Esophagus (tissue), 2 donors: ENCODE data around the gene SLAMF8. TPM values are rescaled to one million over a fixed set of nuclear protein-coding genes. Genes with fewer than 3 reads are reported as not detected.
A peak's percentile ranks its signal among the peaks of the same experiment; 100 is the strongest.

Experiments
- H3K27ac ChIP-seq, 2 donors: one replicate each; pipeline ENCODE4 v1.5.1; 2013; ENCODE audit warnings: low read depth in 2 of 2, mild to moderate bottlenecking in 2 of 2, inconsistent platforms in 1 of 2, low read length in 1 of 2, moderate library complexity in 1 of 2
- H3K27me3 ChIP-seq, 2 donors: one replicate each; pipeline ENCODE4 v1.6.1; 2013; ENCODE audit warnings: low read length in 2 of 2, control low read depth in 1 of 2, mild to moderate bottlenecking in 1 of 2; ENCODE audit not compliant: insufficient read depth in 2 of 2, control insufficient read depth in 1 of 2
- H3K36me3 ChIP-seq, 2 donors: one replicate each; pipeline ENCODE4 v1.6.1; 2013; ENCODE audit warnings: low read length in 1 of 2; ENCODE audit not compliant: control insufficient read depth in 2 of 2, insufficient read depth in 2 of 2
- H3K4me1 ChIP-seq, 2 donors: one replicate each; pipeline ENCODE4 v1.6.1; 2013; ENCODE audit warnings: low read length in 1 of 2; ENCODE audit not compliant: control insufficient read depth in 2 of 2, insufficient read depth in 2 of 2
- H3K4me3 ChIP-seq, 2 donors: one replicate each; pipeline ENCODE4 v1.5.1; 2013; ENCODE audit warnings: low read length in 2 of 2, mild to moderate bottlenecking in 2 of 2, low read depth in 1 of 2, moderate library complexity in 1 of 2
- H3K9me3 ChIP-seq, 2 donors: one replicate each; pipeline ENCODE4 v1.6.1; 2013; ENCODE audit warnings: mild to moderate bottlenecking in 2 of 2, low read depth in 1 of 2, low read length in 1 of 2, moderate library complexity in 1 of 2; ENCODE audit not compliant: control insufficient read depth in 2 of 2, insufficient read depth in 1 of 2
- WGBS, 2 donors: extraction: QIAGEN DNeasy Blood & Tissue Kit; methylation state at CpG; one replicate each; pipeline ENCODE4 v1.1.7; 2013; 5-methylcytosine and 5-hydroxymethylcytosine counted together
- polyA plus RNA-seq, 2 donors: library from polyadenylated mRNA; stranded (reverse); fragments of 200-250 nt; gene quantifications; one replicate each; pipeline ENCODE4 v1.2.3, GENCODE V29; 2013
- donor health status: healthy with polysubstance abuse.
- donor health status: Bipolar disorder and iron deficiency.

SLAMF8 gene
- polyA plus RNA-seq, 2 donors = 0.33 to 0.81 TPM

DNA sequence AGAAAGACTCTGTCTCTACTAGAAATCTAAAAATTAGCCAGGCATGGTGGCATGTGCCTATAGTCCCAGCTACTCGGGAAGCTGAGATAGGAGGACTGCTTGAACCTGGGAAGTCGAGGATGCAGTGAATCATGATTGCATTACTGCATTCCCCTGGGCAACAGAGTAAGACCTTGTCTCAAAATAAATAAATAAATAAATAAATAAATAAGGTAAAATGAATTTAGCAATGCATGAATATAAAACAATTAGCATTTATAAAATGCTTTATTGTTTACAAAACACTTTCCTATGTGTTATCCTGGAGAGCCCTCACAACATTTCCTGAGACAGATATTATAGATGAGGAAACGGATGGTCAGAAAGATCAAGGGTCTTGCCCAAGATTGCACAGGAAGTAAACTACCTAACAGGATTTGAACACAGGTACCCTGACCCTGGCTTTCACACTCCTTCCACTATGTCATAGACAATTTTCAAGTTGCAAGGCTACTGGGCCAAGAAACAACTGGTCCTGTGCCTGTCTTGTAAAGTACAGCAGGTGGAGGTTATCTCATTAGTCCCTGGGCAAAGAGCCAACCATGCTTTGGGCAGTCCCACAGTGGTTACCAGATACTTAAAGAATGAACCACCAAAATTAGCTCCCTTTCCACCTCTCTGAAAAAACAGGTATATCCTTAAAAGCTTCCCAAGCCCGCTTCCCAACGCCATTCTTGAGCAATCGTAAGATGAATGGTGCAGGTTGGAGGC lies 51.2 kb downstream of the SLAMF8 start:
- Histone ChIP-seq H3K4me3 (no peak overlapping the region), H3K9me3 (no peaks in the 10 kb centered on the region), H3K27ac (no peak overlapping the region), H3K36me3 (no peaks in the 10 kb centered on the region), H3K27me3 (no peaks in the 10 kb centered on the region), H3K4me1 (peaks cover under 1 to 9% of the 10 kb centered on the region in 2 donors)
- 93 to 96% methylated on average over 6 of the region's 6 CpGs for WGBS, 2 donors

DNA sequence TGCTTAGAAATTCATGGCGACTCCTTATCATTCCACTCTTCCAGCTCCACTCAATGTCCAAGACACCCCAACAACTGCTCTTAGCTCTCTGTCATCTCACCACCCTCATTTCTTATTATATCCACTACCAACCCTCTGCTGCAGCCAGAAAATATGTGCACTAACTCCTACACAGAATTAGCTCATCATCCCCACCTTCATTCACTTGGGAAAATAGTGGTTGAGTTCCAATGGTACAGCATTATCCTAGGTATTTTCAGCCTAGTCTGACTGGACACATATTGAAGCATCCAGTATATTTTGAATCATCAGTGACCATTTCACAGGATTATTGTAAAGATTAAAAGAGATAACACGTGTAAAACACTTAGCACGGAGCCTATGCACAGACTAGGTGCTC lies 52.5 kb downstream of the SLAMF8 start:
- WGBS, 2 donors = 82 to 88% methylated on average over 3 of the region's 3 CpGs
- Histone ChIP-seq H3K4me1 (peaks cover 0 to 6% of the 10 kb centered on the region in 2 donors), H3K27ac (no peak overlapping the region)

DNA sequence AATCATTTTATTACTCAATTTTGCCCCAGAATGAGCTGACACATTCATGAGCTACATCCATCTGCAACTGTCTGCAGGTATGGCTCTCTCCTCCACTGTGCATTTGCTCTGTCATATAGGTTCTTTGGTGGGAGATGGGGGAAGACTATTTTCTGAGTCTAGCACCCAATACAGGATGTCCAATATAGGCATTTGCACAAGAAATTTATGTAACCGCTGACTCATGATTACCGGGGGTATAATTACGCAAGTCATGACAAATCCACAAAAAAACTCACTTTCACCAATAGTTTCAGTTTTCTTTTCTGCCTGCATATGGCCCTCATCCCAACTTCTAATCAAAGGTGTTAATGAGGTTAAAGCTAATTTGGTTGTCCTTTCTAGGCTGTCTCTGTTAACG lies 53.3 kb downstream of the SLAMF8 start:
- H3K9me3 ChIP-seq = no peaks in the 10 kb centered on the region
- H3K36me3 ChIP-seq = no peaks in the 10 kb centered on the region
- no peaks in the 10 kb centered on the region for H3K27me3 ChIP-seq
- no peak overlapping the region for H3K27ac ChIP-seq
- 51 to 64% methylated on average over 4 of the region's 4 CpGs for WGBS, 2 donors
- H3K4me1 ChIP-seq = peaks cover 0 to 6% of the 10 kb centered on the region in 2 donors
- H3K4me3 ChIP-seq = no peak overlapping the region

More for the DNA sequence above, 52.5 kb downstream of the SLAMF8 start:
- no peaks in the 10 kb centered on the region for H3K9me3 ChIP-seq
- H3K36me3 ChIP-seq = no peaks in the 10 kb centered on the region
- H3K27me3 ChIP-seq = no peaks in the 10 kb centered on the region
- no peak overlapping the region for H3K4me3 ChIP-seq

DNA sequence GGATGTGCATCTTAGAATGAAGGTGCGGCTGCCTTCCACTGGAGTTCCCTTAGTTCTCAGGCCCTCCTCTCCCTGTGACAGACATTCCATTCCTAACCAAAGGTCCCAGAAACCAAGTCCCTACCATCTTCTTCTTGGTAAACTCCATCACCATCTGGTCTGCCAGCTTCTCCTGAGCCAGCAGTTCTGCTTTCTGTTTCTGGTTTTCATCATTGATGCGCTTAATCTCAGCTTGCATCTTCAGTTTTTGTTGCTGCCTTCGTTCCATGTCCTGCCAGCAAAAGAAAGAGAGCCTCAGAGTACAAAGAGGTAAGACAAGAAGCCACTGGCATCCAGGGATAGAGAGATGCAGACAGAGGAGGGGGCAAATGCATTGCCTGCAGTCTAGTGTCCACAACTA lies 53.8 kb downstream of the SLAMF8 start:
- H3K9me3 ChIP-seq = no peaks in the 10 kb centered on the region
- peaks cover 0 to 6% of the 10 kb centered on the region in 2 donors for H3K4me1 ChIP-seq
- H3K27me3 ChIP-seq = no peaks in the 10 kb centered on the region
- no peak overlapping the region for H3K4me3 ChIP-seq
- no peaks in the 10 kb centered on the region for H3K36me3 ChIP-seq
- 75 to 80% methylated on average over 3 of the region's 3 CpGs for WGBS, 2 donors
- H3K27ac ChIP-seq = no peak overlapping the region

DNA sequence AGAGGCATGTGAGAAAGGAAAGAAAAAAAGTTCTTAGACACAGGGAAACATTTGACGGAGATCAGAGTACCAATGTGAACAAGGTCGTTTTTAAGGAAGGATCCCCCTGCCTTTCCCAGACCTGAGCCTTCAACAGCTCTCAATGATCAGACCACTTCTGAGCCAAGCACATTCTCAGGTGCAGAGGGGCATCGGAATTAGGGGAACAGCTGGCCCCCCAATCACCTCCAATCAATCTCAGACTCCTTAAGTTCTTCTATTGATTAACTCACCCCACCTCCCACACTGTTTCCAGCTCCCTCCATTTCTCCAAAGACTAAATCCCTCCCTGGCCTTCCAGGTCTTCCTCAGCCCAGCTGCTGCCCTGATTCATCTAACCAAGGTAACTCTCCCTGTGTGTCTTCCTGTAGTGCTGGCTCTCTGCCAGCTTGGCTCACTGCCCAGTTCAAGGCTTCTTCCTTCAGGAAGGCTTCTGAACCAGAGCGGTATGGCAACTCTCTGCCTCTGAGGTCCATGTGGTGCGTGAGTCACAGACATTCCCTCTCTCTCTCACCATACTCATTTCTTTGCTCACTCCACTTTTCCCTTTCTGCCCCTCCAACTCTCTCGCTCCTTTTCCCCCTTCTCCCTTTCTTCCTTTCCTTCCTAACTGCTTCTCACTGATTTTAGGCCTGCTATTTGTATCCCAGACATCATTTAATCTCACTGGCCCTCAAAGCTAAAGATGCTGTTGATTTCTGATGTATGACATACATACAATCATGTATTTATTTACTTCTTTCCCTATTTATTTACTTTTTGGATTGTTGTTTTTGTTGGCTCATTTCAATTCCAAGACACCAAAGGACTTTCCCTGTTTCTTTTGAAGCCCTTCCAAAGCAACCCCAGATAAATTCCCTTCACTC lies 55.2 kb downstream of the SLAMF8 start:
- no peaks in the 10 kb centered on the region for H3K9me3 ChIP-seq
- 47 to 67% methylated on average over 6 of the region's 6 CpGs for WGBS, 2 donors
- H3K27ac ChIP-seq = peak overlapping the region; percentile 68 to 71

DNA sequence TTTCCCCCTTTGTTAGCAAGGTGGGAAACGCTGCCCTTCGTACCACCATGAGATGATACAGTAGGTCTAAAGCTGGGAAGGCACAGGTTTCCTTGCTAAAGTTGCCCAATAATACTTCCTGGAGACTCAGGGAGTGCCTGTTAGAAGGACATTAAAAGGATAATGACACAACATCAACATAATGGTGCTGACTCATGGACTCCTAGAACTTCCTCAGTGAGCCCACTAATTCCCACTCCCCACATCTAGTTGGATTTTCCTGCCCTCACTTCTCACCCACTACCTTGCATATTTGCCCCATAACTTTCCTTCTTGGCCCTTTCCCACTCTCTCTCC lies 55.8 kb downstream of the SLAMF8 start:
- no peak overlapping the region for H3K4me3 ChIP-seq
- H3K27me3 ChIP-seq = no peaks in the 10 kb centered on the region
- H3K9me3 ChIP-seq = no peaks in the 10 kb centered on the region
- H3K27ac ChIP-seq = peak overlapping the region; percentile 34 to 71
- WGBS, 2 donors = 73 to 80% methylated on average over 2 of the region's 2 CpGs
- H3K4me1 ChIP-seq = peaks cover 0 to 6% of the 10 kb centered on the region in 2 donors
- no peaks in the 10 kb centered on the region for H3K36me3 ChIP-seq

More for the DNA sequence above, 55.2 kb downstream of the SLAMF8 start:
- Histone ChIP-seq H3K27me3 (no peaks in the 10 kb centered on the region), H3K36me3 (no peaks in the 10 kb centered on the region), H3K4me1 (peaks cover 0 to 6% of the 10 kb centered on the region in 2 donors), H3K4me3 (no peak overlapping the region)

DNA sequence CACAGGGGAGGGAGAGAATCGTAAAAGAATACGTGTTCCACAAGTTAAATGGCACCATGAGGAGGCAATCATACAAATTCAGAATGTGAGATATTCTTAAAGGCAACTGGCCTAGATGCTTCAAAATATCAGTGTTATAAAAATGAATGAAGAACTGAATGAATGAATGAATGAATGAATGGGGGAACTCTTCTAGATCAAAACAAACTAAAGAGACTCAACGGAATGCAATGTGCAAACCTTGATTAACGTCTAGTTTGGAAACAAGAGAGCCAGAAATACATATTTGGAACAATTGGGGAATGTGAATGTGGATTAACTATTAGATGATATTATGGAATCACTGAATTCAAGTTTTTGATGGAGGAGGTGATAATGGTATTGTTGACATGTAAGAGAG lies 56.5 kb downstream of the SLAMF8 start:
- H3K9me3 ChIP-seq = no peaks in the 10 kb centered on the region
- no peaks in the 10 kb centered on the region for H3K27me3 ChIP-seq
- H3K36me3 ChIP-seq = no peaks in the 10 kb centered on the region
- H3K27ac ChIP-seq = no peak overlapping the region
- H3K4me3 ChIP-seq = no peak overlapping the region
- 73 to 79% methylated on average over 4 of the region's 4 CpGs for WGBS, 2 donors
- peaks cover 0 to 6% of the 10 kb centered on the region in 2 donors for H3K4me1 ChIP-seq

DNA sequence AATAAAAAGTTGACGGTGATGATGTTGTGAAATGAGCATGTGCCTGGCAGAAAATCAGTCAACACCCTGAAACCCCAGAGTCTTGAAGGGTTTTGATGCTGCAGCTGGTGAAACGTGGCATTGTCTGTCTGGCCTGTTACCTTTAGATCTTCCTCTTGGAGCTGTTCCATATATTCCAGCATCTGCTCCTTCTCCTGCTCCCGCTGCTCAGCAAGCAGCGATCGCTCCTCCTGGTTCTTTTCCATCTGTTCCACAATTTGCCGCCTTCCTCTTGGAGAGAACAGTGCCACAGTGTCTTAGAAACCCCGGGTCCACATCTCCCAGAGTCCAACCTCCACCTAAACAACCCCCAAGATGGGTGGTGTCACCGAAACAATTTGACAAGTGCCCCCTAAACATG lies 57.6 kb downstream of the SLAMF8 start:
- no peaks in the 10 kb centered on the region for H3K9me3 ChIP-seq
- H3K4me3 ChIP-seq = no peak overlapping the region
- no peaks in the 10 kb centered on the region for H3K36me3 ChIP-seq
- peaks cover 0 to 6% of the 10 kb centered on the region in 2 donors for H3K4me1 ChIP-seq
- WGBS, 2 donors = 81 to 82% methylated on average over 8 of the region's 8 CpGs
- no peaks in the 10 kb centered on the region for H3K27me3 ChIP-seq
- H3K27ac ChIP-seq = no peak overlapping the region
